Mesendoderm (in vitro differentiated cells): ENCODE data around the gene CANX.
"Not testable (repeated sequence)": the region's sequence is repeated elsewhere in the genome, so short reads cannot be mapped to it uniquely, and the experiment has no call there.

ENCODE experiments used
- DNase-seq: peaks from one replicate; pipeline ENCODE4 v3.0.0; 2013
- H2AK5ac ChIP-seq: 2 replicates; pipeline ENCODE4 v1.6.1; 2013; ENCODE audit warnings: low read length, inconsistent platforms
- H2BK120ac ChIP-seq: 2 replicates; pipeline ENCODE4 v1.6.1; 2013; ENCODE audit warnings: low read depth, mild to moderate bottlenecking, low read length, moderate library complexity, mixed read lengths
- H2BK15ac ChIP-seq: replicated peaks from 2 replicates; pipeline ENCODE4 v1.6.1; 2013; ENCODE audit warnings: low read depth, mild to moderate bottlenecking, moderate library complexity
- H2BK5ac ChIP-seq: 2 replicates; pipeline ENCODE4 v1.6.1; 2013; ENCODE audit warnings: low read length, inconsistent platforms
- H3K18ac ChIP-seq: 2 replicates; pipeline ENCODE4 v1.6.1; 2013; ENCODE audit warnings: mild to moderate bottlenecking, low read length, mixed read lengths
- H3K23ac ChIP-seq: one replicate; pipeline ENCODE4 v1.6.1; 2013; ENCODE audit warnings: low read length
- H3K27ac ChIP-seq: 2 replicates; pipeline ENCODE4 v1.5.1; 2013; ENCODE audit warnings: low read depth, mild to moderate bottlenecking, inconsistent platforms, low read length, moderate library complexity
- H3K27me3 ChIP-seq: 2 replicates; pipeline ENCODE4 v1.6.1; 2013; ENCODE audit warnings: low read length, control low read depth, mild to moderate bottlenecking, inconsistent platforms; ENCODE audit not compliant: insufficient read depth, poor library complexity
- H3K36me3 ChIP-seq: 2 replicates; pipeline ENCODE4 v1.6.1; 2013; ENCODE audit warnings: low read length, inconsistent platforms; ENCODE audit not compliant: control insufficient read depth, insufficient read depth
- H3K4ac ChIP-seq: one replicate; pipeline ENCODE4 v1.6.1; 2013; ENCODE audit warnings: low read depth, mild to moderate bottlenecking, low read length, moderate library complexity
- H3K4me1 ChIP-seq: 2 replicates; pipeline ENCODE4 v1.6.1; 2013; ENCODE audit warnings: low read depth, low read length, inconsistent platforms; ENCODE audit not compliant: control insufficient read depth
- H3K4me2 ChIP-seq: 2 replicates; pipeline ENCODE4 v1.6.1; 2013; ENCODE audit warnings: low read length
- H3K4me3 ChIP-seq: 2 replicates; pipeline ENCODE4 v1.5.1; 2013; ENCODE audit warnings: mild to moderate bottlenecking, low read length
- H3K56ac ChIP-seq: one replicate; pipeline ENCODE4 v1.6.1; 2013; ENCODE audit warnings: low read length
- H3K79me1 ChIP-seq: 2 replicates; pipeline ENCODE4 v1.6.1; 2013; ENCODE audit warnings: low read length, inconsistent platforms
- H3K79me2 ChIP-seq: 2 replicates; pipeline ENCODE4 v1.6.1; 2013; ENCODE audit warnings: mild to moderate bottlenecking, low read length; ENCODE audit not compliant: control insufficient read depth, insufficient read depth
- H3K9ac ChIP-seq: 2 replicates; pipeline ENCODE4 v1.6.1; 2013; ENCODE audit warnings: low read length, inconsistent platforms
- H4K5ac ChIP-seq: one replicate; pipeline ENCODE4 v1.6.1; 2013; ENCODE audit warnings: low read length
- H4K8ac ChIP-seq: one replicate; pipeline ENCODE4 v1.6.1; 2013; ENCODE audit warnings: low read depth, mild to moderate bottlenecking, control low read depth, low read length, moderate library complexity
- WGBS: extraction: QIAGEN DNeasy Blood & Tissue Kit; methylation state at CpG from one replicate; pipeline ENCODE4 v1.1.7; 2013; ENCODE audit warnings: low lambda C conversion rate, missing lambda C conversion rate; ENCODE audit not compliant: insufficient coverage; ENCODE audit errors: extremely low coverage; 5-methylcytosine and 5-hydroxymethylcytosine counted together

CANX gene

DNA sequence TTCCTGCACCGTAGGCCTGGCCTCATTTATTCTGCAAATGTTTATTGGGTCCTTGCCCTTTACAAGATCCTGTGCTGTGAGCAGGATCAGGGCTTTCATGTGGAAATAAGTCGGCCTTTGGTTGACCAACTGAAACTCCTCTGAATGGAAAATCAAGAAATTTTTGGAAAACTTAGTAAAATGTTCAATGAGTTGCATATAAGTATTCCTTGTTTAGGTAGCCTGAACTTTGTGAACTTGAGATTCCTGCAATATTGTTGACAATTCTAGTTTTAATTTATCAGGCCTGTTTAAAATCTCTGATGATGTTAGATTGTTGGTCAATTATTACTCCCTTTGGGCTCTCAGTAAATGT, 35.0 kb downstream of the CANX start:
- Histone ChIP-seq H2AK5ac (no peak overlapping the region), H2BK15ac (no peak overlapping the region), H3K9ac (peak overlapping the region; percentile 99), H3K4me2 (peak overlapping the region; percentile 55), H3K79me1 (peaks cover 5% of the 10 kb centered on the region), H3K79me2 (peaks cover 54% of the 10 kb centered on the region), H3K4me3 (peak overlapping the region; percentile 95), H4K5ac (no peak overlapping the region), H3K4ac (no peak overlapping the region), H3K27me3 (no peaks in the 10 kb centered on the region), H3K56ac (peak overlapping the region; percentile 98), H2BK5ac (no peak overlapping the region), H2BK120ac (no peak overlapping the region), H3K27ac (no peak overlapping the region), H4K8ac (no peak overlapping the region), H3K18ac (peak overlapping the region; percentile 86), H3K23ac (no peak overlapping the region), H3K36me3 (peaks cover 5% of the 10 kb centered on the region), H3K4me1 (peaks cover 3% of the 10 kb centered on the region)
- no CpG with 5 or more reads among the region's 2 CpGs for WGBS
- DNase-seq: no peak

DNA sequence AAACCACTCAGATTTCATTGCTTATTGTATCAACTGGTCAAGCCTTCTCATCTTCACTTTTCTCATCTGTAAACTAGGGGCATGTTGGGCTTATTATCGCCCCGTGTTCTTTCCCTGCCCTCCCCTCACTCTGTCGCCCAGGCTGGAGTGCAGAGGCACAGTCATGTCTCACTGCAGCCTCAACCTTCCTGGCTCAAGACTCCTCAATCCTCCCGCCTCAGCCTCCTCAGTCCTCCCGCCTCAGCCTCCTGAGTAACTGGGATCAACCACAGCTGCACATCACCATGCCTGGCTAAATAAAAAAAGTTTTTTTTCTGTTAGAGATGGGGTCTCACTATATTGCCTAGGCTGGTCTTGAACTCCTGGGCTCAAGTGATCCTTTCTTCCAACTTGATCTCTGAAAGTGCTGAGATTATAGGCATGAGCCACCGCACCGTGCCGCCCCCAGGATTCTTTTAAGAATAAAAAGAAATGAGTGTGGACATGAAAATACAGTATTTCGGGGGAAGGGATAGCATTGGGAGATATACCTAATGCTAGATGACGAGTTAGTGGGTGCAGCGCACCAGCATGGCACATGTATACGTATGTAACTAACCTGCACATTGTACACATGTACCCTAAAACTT, 35.9 kb downstream of the CANX start:
- peaks cover 62% of the 10 kb centered on the region for H3K79me2 ChIP-seq
- H3K27me3 ChIP-seq: no peaks in the 10 kb centered on the region
- no peak overlapping the region for H3K23ac ChIP-seq
- no peak overlapping the region for H2BK120ac ChIP-seq
- no peak overlapping the region for H3K4me3 ChIP-seq
- H2BK15ac ChIP-seq: no peak overlapping the region
- H3K27ac ChIP-seq: no peak overlapping the region
- peaks cover 7% of the 10 kb centered on the region for H3K79me1 ChIP-seq
- peaks cover 3% of the 10 kb centered on the region for H3K36me3 ChIP-seq
- H3K56ac ChIP-seq: peak overlapping the region; percentile 65
- no CpG with 5 or more reads among the region's 12 CpGs for WGBS
- H3K18ac ChIP-seq: no peak overlapping the region
- no peak overlapping the region for H2AK5ac ChIP-seq
- H4K5ac ChIP-seq: no peak overlapping the region
- no peak overlapping the region for H2BK5ac ChIP-seq
- peak overlapping the region; percentile 88 for H3K4me2 ChIP-seq
- H3K4ac ChIP-seq: no peak overlapping the region
- peaks cover 3% of the 10 kb centered on the region for H3K4me1 ChIP-seq
- DNase-seq: no peak
- H4K8ac ChIP-seq: no peak overlapping the region
- peak overlapping the region; percentile 99 for H3K9ac ChIP-seq

DNA sequence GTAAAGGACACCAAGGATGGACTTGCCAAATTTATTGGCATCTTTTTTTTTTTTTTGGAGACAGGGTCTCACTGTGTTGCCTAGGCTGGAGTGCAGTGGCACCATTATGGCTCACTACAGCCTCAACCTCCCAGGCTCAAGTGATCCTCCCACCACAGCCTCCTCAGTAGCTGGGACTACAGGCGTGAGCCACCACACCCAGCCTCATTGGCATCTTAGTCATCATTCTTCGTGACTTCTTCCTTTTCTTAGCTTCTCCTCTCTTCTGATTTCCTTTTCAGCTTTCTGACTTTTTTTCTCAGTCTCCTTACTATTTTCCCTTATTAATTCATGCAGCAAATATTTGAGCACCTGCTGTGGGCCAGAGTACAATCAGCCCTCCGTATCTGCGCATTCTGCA, 40.0 kb downstream of the CANX start:
- Histone ChIP-seq H2AK5ac (no peak overlapping the region), H3K4me3 (no peak overlapping the region), H2BK120ac (no peak overlapping the region), H2BK5ac (no peak overlapping the region), H3K18ac (no peak overlapping the region), H3K27me3 (no peaks in the 10 kb centered on the region), H3K9ac (no peak overlapping the region), H3K4me1 (peaks cover 3% of the 10 kb centered on the region), H3K27ac (no peak overlapping the region), H4K8ac (no peak overlapping the region), H2BK15ac (no peak overlapping the region), H3K79me1 (peaks cover 8% of the 10 kb centered on the region), H3K4me2 (no peak overlapping the region), H3K4ac (no peak overlapping the region), H3K79me2 (peaks cover 78% of the 10 kb centered on the region), H3K36me3 (no peaks in the 10 kb centered on the region), H4K5ac (no peak overlapping the region), H3K56ac (no peak overlapping the region), H3K23ac (no peak overlapping the region)
- DNase-seq: no peak
- WGBS: no CpG with 5 or more reads among the region's 4 CpGs

DNA sequence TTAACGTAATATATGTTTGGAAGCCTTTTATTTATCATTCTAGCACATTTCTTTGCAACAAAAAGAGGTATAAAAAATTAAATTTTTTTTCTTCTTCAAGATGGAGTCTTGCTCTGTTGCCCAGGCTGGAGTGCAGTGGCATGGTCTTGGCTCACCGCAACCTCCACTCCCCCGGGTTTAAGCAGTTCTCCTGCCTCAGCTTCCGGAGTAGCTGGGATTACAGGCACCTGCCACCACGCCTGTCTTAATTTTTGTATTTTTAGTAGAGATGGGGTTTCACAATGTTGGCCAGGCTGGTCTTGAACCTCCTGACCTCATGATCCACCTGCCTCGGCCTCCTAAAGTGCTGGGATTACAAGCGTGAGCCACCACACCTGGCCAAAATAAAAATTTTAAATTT, 45.3 kb downstream of the CANX start:
- H3K4me1 ChIP-seq, H2AK5ac ChIP-seq, H4K8ac ChIP-seq, H3K23ac ChIP-seq, H3K27me3 ChIP-seq, H3K4ac ChIP-seq, H3K4me3 ChIP-seq, H3K18ac ChIP-seq, H3K27ac ChIP-seq, DNase-seq, H3K36me3 ChIP-seq, H3K4me2 ChIP-seq, H2BK120ac ChIP-seq, H3K79me1 ChIP-seq, H4K5ac ChIP-seq, H3K9ac ChIP-seq, H2BK5ac ChIP-seq, H2BK15ac ChIP-seq, H3K56ac ChIP-seq: not testable (repeated sequence)
- H3K79me2 ChIP-seq: peaks cover 42% of the 10 kb centered on the region
- no CpG with 5 or more reads among the region's 7 CpGs for WGBS

DNA sequence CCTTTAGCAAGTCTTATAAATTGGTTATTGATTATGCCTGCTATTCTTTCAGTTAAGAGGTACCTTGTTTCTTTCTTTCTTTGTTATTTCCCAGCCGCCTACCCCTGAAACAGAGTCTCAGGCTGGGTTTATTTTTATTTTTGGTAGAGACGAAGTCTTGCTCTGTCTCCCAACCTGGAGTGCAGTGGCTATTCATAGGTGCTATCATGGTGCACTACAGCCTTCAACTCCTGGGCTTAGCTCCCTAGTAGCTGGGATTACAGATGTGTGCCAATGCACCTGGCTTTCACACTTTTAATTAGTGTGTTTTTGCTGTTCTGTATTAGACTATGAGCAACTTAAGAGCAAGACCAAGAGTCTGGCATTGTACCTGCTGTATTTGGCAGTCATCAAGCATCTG, 48.1 kb downstream of the CANX start:
- no CpG with 5 or more reads among the region's 2 CpGs for WGBS
- peaks cover 14% of the 10 kb centered on the region for H3K79me1 ChIP-seq
- no peak overlapping the region for H3K4me3 ChIP-seq

DNA sequence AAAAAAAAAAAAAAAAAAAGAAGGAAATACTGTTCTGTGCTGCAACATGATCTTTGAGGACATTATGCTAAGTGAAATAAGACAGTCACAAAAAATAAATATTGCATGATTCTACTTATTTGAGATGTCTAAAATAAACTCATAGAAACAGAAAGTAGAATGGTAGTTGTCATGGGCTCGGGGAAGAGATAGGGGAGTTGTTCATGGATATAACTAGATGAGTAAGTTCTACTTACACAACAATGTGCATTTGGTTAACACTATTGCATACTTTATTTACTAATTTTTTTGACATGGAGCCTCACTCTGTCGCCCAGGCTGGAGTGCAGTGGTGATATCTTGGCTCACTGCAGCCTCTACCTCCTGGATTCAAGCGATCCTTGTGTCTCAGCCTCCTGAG, 49.0 kb downstream of the CANX start:
- Histone ChIP-seq H3K9ac (no peak overlapping the region), H3K4me1 (no peaks in the 10 kb centered on the region), H3K18ac (no peak overlapping the region), H2BK5ac (no peak overlapping the region), H2AK5ac (no peak overlapping the region), H3K56ac (no peak overlapping the region), H3K4ac (no peak overlapping the region), H3K27ac (no peak overlapping the region), H4K5ac (no peak overlapping the region), H3K4me2 (no peak overlapping the region), H3K27me3 (no peaks in the 10 kb centered on the region), H3K4me3 (no peak overlapping the region), H3K79me1 (peaks cover 14% of the 10 kb centered on the region), H3K23ac (no peak overlapping the region), H2BK120ac (no peak overlapping the region), H3K79me2 (peaks cover 37% of the 10 kb centered on the region), H4K8ac (no peak overlapping the region), H3K36me3 (no peaks in the 10 kb centered on the region), H2BK15ac (no peak overlapping the region)
- DNase-seq: no peak
- no CpG with 5 or more reads among the region's 3 CpGs for WGBS

More for the DNA sequence above, 48.1 kb downstream of the CANX start:
- H4K5ac ChIP-seq: no peak overlapping the region
- no peaks in the 10 kb centered on the region for H3K27me3 ChIP-seq
- no peak overlapping the region for H3K27ac ChIP-seq
- no peak overlapping the region for H3K56ac ChIP-seq
- no peak overlapping the region for H2BK5ac ChIP-seq
- no peak overlapping the region for H3K18ac ChIP-seq
- no peak overlapping the region for H2BK15ac ChIP-seq
- H4K8ac ChIP-seq: no peak overlapping the region
- DNase-seq: no peak
- H3K23ac ChIP-seq: no peak overlapping the region
- H3K4me2 ChIP-seq: no peak overlapping the region
- no peak overlapping the region for H2BK120ac ChIP-seq
- no peaks in the 10 kb centered on the region for H3K4me1 ChIP-seq
- no peaks in the 10 kb centered on the region for H3K36me3 ChIP-seq
- no peak overlapping the region for H3K4ac ChIP-seq
- H2AK5ac ChIP-seq: no peak overlapping the region
- peaks cover 41% of the 10 kb centered on the region for H3K79me2 ChIP-seq
- no peak overlapping the region for H3K9ac ChIP-seq
